ENCODE measurements around the gene IFRD1.

IFRD1 gene

GRCh38 chr7:112449902-112450806 is at the start of gene IFRD1:
TSS of gene IFRD1 (plus strand) at chr7:112450460. CDS start at chr7:112450689, 229 bp downstream.
- DNase-seq (ENCODE audit: low read depth, low spot score) = peak; percentile 97

GRCh38 chr7:112404321-112404720 is 45.9 kb upstream of the IFRD1 start:
- no peak for DNase-seq (ENCODE audit: low read depth, low spot score)

GRCh38 chr7:112405286-112405685 is 45.0 kb upstream of the IFRD1 start:
- no peak for DNase-seq (ENCODE audit: low read depth, low spot score)

GRCh38 chr7:112407261-112407660 is 43.0 kb upstream of the IFRD1 start:
- DNase-seq (ENCODE audit: low read depth, low spot score) = no peak

- no peak for DNase-seq (ENCODE audit: low read depth, low spot score)
Observed at GRCh38 chr7:112410092-112410491, 40.2 kb upstream of the IFRD1 start.

- no peak for DNase-seq (ENCODE audit: low read depth, low spot score)
Observed at GRCh38 chr7:112411186-112411795, 39.0 kb upstream of the IFRD1 start.

- no peak for DNase-seq (ENCODE audit: low read depth, low spot score)
Observed at GRCh38 chr7:112414855-112415490, 35.3 kb upstream of the IFRD1 start.

- DNase-seq (ENCODE audit: low read depth, low spot score) = no peak
Observed at GRCh38 chr7:112416127-112416526, 34.1 kb upstream of the IFRD1 start.

GRCh38 chr7:112419543-112420130 is 30.6 kb upstream of the IFRD1 start:
- no peak for DNase-seq (ENCODE audit: low read depth, low spot score)

GRCh38 chr7:112420236-112420861 is 29.9 kb upstream of the IFRD1 start:
- DNase-seq (ENCODE audit: low read depth, low spot score) = no peak

GRCh38 chr7:112421666-112422486 is 28.4 kb upstream of the IFRD1 start:
- DNase-seq (ENCODE audit: low read depth, low spot score) = no peak

- DNase-seq (ENCODE audit: low read depth, low spot score) = peak; percentile 85
Observed at GRCh38 chr7:112422842-112423496, 27.3 kb upstream of the IFRD1 start.

GRCh38 chr7:112423987-112424386 is 26.3 kb upstream of the IFRD1 start:
- no peak for DNase-seq (ENCODE audit: low read depth, low spot score)

- DNase-seq (ENCODE audit: low read depth, low spot score) = no peak
Observed at GRCh38 chr7:112427984-112428383, 22.3 kb upstream of the IFRD1 start.

GRCh38 chr7:112428715-112429114 is 21.5 kb upstream of the IFRD1 start:
- DNase-seq (ENCODE audit: low read depth, low spot score) = no peak

- DNase-seq (ENCODE audit: low read depth, low spot score) = no peak
Observed at GRCh38 chr7:112430649-112431048, 19.6 kb upstream of the IFRD1 start.

- no peak for DNase-seq (ENCODE audit: low read depth, low spot score)
Observed at GRCh38 chr7:112431803-112432202, 18.5 kb upstream of the IFRD1 start.

GRCh38 chr7:112433289-112433688 is 17.0 kb upstream of the IFRD1 start:
- DNase-seq (ENCODE audit: low read depth, low spot score) = no peak

- DNase-seq (ENCODE audit: low read depth, low spot score) = no peak
Observed at GRCh38 chr7:112437072-112437471, 13.2 kb upstream of the IFRD1 start.

GRCh38 chr7:112439476-112439875 is 10.8 kb upstream of the IFRD1 start:
- no peak for DNase-seq (ENCODE audit: low read depth, low spot score)

Data from smooth muscle cell of the brain vasculature (primary cell).